ENCODE data around the gene ARHGEF11.

Gene ARHGEF11

GRCh38 chr1:156906206-156906906, 139.2 kb downstream of the ARHGEF11 start:
- no peak for DNase-seq

- no peak for DNase-seq
Observed at GRCh38 chr1:156905651-156906050, 139.9 kb downstream of the ARHGEF11 start.

GRCh38 chr1:156905176-156905575, 140.4 kb downstream of the ARHGEF11 start:
- no peak for DNase-seq

- no peak for DNase-seq
Observed at GRCh38 chr1:156904187-156904959, 141.2 kb downstream of the ARHGEF11 start.

GRCh38 chr1:156903328-156904091, 142.0 kb downstream of the ARHGEF11 start:
- no peak for DNase-seq

GRCh38 chr1:156901966-156902915, 143.3 kb downstream of the ARHGEF11 start:
- no peak for DNase-seq

GRCh38 chr1:156901590-156901900, 144.0 kb downstream of the ARHGEF11 start:
- DNase-seq: no peak

GRCh38 chr1:156900896-156901589, 144.5 kb downstream of the ARHGEF11 start:
- DNase-seq: no peak

GRCh38 chr1:156899956-156900718, 145.4 kb downstream of the ARHGEF11 start:
- DNase-seq: no peak

GRCh38 chr1:156898971-156899664, 146.4 kb downstream of the ARHGEF11 start:
- DNase-seq: no peak

- no peak for DNase-seq
Observed at GRCh38 chr1:156898161-156898566, 147.4 kb downstream of the ARHGEF11 start.

- DNase-seq: no peak
Observed at GRCh38 chr1:156897078-156897825, 148.3 kb downstream of the ARHGEF11 start.

- no peak for DNase-seq
Observed at GRCh38 chr1:156896490-156897033, 149.0 kb downstream of the ARHGEF11 start.

- DNase-seq: no peak
Observed at GRCh38 chr1:156895927-156896326, 149.6 kb downstream of the ARHGEF11 start.

GRCh38 chr1:156895455-156895812, 150.1 kb downstream of the ARHGEF11 start:
- DNase-seq: no peak

GRCh38 chr1:156894711-156895454, 150.7 kb downstream of the ARHGEF11 start:
- no peak for DNase-seq

GRCh38 chr1:156894001-156894400, 151.5 kb downstream of the ARHGEF11 start:
- DNase-seq: no peak

GRCh38 chr1:156893048-156893953, 152.2 kb downstream of the ARHGEF11 start, which contains the start of gene PEAR1:
Gene PEAR1, plus strand, starts transcription at chr1:156893718. Its CDS starts 10,209 bp downstream, at chr1:156903927.
- DNase-seq: no peak

Data from stimulated activated CD4-positive, alpha-beta T cell treated with anti-CD3 and anti-CD28 coated beads, Interleukin-1b, Interleukin-23, amount 100 ng/mL, for 48 hours (primary cell).